Activated gamma-delta T cell treated with Interleukin-2 at 50 U/mL for 16 hours (primary cell): ENCODE data around the gene CPLX3.

ENCODE experiments used
- DNase-seq: peaks from one replicate; pipeline ENCODE4 v3.0.0-alpha.2; 2020

Gene CPLX3

GRCh38 chr15:74850393-74850792 lies 24.0 kb downstream of the CPLX3 start:
- DNase-seq = no peak

DNA sequence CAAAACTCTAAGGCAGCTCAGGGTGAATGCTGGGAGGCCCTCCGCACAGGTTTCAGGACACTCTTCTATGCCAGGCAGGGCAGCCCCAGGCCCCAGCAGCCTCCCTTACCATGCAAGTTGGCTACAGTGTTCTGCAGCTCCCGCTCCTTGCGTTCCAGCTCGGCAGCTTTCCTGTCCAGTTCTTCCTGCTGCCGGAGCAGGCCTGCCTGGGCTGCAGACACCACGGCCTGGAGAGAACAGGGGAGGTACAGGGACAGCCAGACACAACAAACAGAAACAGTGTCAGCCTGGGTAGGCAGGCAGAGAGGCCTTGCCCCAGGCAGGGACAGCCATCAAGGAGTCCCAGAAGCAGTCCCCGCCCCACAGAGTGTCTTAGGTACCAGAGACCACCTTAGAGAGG lies 25.5 kb downstream of the CPLX3 start:
- DNase-seq = no peak

- no peak for DNase-seq
Measured at GRCh38 chr15:74854453-74855022, 28.1 kb downstream of the CPLX3 start.

DNA sequence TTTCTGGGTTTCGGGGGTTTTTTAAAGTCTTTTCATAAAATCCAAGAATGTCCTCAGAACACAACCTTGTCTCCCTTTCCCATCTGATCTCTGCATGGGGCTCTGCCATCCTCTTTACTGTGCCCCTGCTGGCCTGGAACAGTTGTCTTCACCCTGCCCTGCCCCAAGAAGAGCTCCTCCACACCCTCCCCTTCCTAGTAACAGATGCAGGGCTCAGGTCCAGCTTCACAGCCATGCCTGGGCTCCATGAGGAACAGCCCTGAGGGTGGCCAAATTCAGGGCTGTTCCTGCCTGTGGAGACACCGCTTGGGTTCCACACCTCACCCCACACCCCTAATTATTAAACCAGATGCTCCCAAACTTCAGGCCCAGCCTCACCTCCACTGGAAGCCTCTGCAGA lies 29.4 kb downstream of the CPLX3 start:
- no peak for DNase-seq

GRCh38 chr15:74856537-74856936 lies 30.1 kb downstream of the CPLX3 start:
- DNase-seq = no peak

DNA sequence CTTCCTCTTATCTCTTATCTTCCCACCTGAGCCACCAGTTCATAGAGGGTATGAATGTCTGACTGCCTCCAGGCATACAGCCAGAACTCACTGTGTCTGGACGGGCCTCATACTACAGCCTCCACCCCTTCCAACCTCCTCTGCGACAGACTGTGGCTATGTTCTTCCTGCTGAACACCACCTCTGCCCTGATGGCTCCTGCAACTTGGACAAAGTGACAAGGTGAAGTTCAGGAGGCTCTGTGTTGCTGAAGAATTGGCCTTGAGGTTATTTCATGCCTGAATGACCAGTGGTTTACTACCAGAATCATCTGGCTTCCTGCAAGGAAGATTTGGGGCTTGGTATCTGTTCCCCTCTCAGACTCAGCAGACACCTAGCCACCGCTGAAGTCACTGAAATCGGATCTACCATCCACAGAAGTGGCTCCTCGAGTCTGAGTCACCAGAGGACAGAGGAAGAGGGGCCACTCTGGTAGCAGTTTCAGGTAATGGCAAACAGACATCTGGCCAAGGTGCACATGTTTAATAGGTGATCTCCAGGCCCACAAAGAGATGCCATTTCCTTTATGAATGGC lies 30.7 kb downstream of the CPLX3 start:
- no peak for DNase-seq

- no peak for DNase-seq
Measured at GRCh38 chr15:74857671-74858368, 31.4 kb downstream of the CPLX3 start.

- DNase-seq = no peak
Measured at GRCh38 chr15:74858369-74858740, 31.9 kb downstream of the CPLX3 start.

DNA sequence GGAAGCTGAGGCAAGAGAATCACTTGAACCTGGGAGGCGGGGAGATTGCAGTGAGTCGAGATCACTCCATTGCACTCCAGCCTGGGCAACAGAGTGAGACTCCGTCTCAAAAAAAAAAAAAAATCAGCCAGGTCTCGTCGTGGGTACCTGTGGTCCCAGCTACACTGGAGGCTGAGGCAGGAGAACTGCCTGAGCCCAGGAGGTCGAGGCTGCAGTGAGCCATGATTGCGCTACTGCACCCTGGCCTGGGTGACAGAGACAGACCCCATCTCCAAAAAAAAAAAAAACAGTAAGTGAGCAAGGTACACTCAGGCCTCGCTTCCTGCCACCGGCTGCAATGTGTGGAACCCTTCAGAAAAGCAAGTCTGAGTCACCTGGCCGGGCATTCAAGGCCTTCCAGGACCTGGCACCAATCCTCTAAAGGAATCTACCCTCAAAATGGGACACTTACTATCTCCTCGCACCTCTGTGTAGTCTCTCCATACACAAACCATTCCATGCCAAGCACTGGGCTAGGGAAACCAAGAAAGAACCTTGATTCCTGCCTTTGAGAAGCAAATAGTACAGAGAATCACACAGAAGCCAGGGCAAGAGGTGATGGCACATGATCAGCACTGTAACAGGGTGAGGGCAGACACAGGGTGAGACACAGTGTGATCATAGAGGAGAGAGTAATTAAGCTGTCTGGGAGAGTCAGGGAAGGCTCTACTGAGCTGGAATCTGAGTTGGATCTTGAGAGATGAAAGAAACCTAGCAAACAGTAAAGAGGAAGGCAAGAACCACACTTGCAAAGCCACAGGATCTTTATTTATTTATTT lies 37.0 kb downstream of the CPLX3 start:
- no peak for DNase-seq

DNA sequence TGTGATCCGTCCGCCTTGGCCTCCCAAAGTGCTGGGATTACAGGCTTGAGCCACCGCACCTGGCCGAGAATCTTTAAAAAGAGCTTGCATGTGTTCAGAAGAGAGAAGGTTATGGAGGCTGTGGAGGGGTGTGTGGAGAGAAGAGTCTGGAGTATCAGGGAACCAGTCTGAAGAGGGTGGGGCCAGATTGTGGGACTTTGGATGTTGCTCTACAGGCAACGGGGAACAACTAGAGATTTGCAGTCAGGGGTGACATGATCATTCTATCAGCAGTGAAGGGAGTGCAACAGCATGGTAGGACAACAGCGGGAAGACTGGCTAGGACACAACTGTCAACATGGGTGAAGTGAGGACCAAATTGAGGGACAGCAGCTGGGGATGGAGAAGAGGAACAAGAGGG lies 37.9 kb downstream of the CPLX3 start:
- no peak for DNase-seq

GRCh38 chr15:74865316-74865715 lies 38.9 kb downstream of the CPLX3 start:
- DNase-seq = no peak

DNA sequence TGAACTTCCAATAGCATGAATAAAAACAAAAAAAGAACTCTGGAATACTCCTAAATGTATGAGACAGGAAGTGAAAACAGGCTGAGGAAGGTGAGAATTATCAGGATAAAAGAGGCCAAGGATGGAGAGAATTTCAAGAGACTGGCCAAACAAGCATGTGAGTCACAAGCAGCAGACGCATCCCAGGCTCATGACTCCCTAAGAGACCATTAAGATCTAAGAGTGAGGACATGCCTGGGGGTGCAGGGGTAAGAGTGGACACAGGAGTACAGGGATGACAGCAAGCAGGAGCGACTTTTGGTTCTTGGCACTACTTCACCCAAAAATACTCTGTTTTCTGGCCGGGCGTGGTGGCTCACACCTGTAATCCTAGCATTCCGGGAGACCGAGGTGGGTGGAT lies 39.7 kb downstream of the CPLX3 start:
- DNase-seq = no peak

- no peak for DNase-seq
Measured at GRCh38 chr15:74867466-74868038, 41.1 kb downstream of the CPLX3 start.

- DNase-seq = no peak
Measured at GRCh38 chr15:74868059-74868458, 41.6 kb downstream of the CPLX3 start.

DNA sequence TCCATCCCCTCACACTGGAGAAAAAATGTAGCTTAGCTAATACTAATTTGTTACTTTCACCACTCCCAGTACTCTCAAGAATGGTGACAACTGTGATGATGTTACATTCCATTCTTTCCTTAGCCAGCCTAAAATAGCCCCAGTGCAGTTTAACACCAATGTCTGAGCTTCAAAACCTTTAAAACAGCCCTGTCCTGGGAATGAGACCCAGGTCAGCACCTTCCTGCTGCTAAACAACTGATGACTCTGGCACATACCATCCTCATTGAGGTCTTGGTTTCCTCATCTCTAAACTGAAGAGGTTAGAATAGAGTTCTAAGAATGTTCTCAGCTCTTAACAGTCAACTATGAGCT lies 42.9 kb downstream of the CPLX3 start:
- DNase-seq = no peak

- no peak for DNase-seq
Measured at GRCh38 chr15:74869726-74870407, 43.4 kb downstream of the CPLX3 start.

- DNase-seq = no peak
Measured at GRCh38 chr15:74870436-74871215, 44.2 kb downstream of the CPLX3 start.

DNA sequence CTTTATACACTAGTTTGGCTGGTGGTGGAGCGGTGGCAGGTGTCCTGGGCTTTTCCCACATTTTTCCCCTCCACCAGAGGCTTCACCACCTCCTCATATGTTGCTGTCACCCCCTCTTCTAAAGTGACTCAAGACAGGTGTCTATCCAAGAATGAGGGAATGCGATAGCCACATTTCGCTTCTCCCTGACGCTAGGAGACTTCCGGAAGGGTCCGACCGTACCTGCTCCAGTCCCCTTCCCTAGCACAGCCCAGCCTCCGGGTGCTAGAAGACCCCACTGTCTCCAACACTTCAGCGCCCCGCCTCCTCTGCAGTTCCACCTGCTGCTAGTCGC lies 46.2 kb downstream of the CPLX3 start:
- DNase-seq = no peak

DNA sequence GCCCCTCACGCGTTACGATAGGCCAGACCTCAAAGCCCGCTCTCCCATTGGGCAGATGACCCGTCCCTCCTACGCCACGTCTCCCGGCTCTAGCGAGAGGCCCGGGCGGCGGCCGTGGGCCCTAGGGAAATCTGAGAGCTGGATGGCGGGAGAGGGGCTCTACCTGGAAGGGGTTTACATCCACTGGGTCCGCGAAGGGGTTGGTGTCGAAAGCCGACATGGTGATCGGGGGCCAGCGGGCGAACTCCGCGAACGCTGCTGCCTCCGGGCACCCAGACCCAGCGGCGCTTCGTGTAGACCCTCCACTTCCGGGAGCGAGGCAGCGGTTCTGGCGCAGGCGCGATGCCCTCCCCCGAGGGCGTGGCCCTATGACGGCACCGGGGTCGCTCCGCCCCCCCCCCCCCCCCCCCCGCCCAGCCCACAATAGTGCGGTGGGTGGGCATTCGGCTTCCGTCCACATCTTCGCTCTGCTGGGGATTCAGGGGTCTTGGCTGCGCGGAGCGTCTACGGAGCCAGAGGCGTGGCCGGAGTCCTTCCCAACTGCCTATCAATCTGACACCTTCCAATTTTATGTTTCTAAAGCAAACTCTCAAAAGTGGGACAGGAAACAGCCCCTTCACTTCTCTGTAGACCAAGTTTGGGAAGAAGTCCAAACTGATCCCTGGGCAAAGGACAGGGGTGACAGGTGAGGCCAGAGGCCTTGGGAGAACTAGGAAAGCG lies 46.8 kb downstream of the CPLX3 start, which contains the start of gene SCAMP2:
TSS of gene SCAMP2 (minus strand) at position 330 of the 720 bp plus-strand sequence. CDS start at position 220, 110 bp downstream.
- peak; percentile 90 for DNase-seq

DNA sequence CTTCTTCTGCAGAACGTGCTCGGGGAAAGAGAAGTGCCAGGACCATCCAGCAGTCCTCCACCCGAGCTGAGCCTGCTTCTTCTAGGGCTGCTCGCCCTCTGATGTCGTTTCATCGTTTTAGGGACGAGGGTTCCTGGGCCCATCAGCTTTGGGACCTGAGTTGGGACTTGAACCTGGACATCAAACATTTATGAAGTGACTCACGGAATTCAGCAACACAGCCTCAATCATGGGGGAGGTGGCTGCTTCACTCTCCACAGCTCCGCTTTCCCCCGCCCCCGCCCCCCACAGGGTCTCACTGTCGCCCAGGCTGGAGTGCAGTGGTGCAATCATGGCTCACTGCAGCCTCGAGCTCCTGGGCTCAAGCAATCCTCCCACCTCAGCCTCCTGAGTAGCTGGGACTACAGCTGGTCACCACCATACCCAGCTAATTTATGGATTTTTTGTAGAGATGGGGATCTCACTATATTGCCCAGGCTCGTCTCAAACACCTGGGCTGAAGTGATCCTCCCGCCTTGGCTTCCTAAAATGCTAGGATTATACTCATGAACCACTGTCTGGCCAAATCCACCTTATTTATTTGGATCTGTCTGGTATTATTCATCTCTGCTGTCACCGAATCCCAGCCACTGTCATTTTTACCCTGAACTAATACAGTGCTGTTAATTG lies 47.5 kb downstream of the CPLX3 start:
- DNase-seq = no peak

- DNase-seq = no peak
Measured at GRCh38 chr15:74878273-74878672, 51.8 kb downstream of the CPLX3 start.
